Measurements from ENCODE around the gene ANKRD33B. TPM values are rescaled to one million over a fixed set of nuclear protein-coding genes. Genes with fewer than 3 reads are reported as not detected.
"Not testable (repeated sequence)": the region's sequence is repeated elsewhere in the genome, so short reads cannot be mapped to it uniquely, and the experiment has no call there.

ANKRD33B gene
- total RNA-seq, 1 donor from 2014 or later = 0.83 TPM

GRCh38 chr5:10548418-10549122 is 15.3 kb upstream of the ANKRD33B start:
- H3K27me3 Mint-ChIP-seq (ENCODE audit: unreplicated experiment) = peaks cover 25% of the 10 kb centered on the region
- no peak for TF ChIP-seq CTCF (IDR thresholded peaks at IDR 0.05)
- H3K9me3 Mint-ChIP-seq (ENCODE audit: unreplicated experiment) = no peaks in the 10 kb centered on the region
- DNase-seq (ENCODE audit: extremely low spot score, unreplicated experiment) = no peak
- H3K36me3 Mint-ChIP-seq (ENCODE audit: unreplicated experiment) = no peaks in the 10 kb centered on the region
- H3K4me1 Mint-ChIP-seq (ENCODE audit: unreplicated experiment) = peaks cover 30% of the 10 kb centered on the region
- H3K27ac Mint-ChIP-seq (ENCODE audit: unreplicated experiment) = no peak overlapping the region
- H3K4me3 Mint-ChIP-seq (ENCODE audit: unreplicated experiment) = no peak overlapping the region

GRCh38 chr5:10549123-10549514 is 14.8 kb upstream of the ANKRD33B start:
- not testable (repeated sequence) for H3K36me3 Mint-ChIP-seq (ENCODE audit: unreplicated experiment); DNase-seq (ENCODE audit: extremely low spot score, unreplicated experiment); H3K4me3 Mint-ChIP-seq (ENCODE audit: unreplicated experiment); H3K27ac Mint-ChIP-seq (ENCODE audit: unreplicated experiment); H3K9me3 Mint-ChIP-seq (ENCODE audit: unreplicated experiment)
- Mint-ChIP-seq H3K27me3 (ENCODE audit: unreplicated experiment) (peaks cover 24% of the 10 kb centered on the region), H3K4me1 (ENCODE audit: unreplicated experiment) (peaks cover 31% of the 10 kb centered on the region)

- H3K36me3 Mint-ChIP-seq (ENCODE audit: unreplicated experiment) = no peaks in the 10 kb centered on the region
- no peak for DNase-seq (ENCODE audit: extremely low spot score, unreplicated experiment)
- no peaks in the 10 kb centered on the region for H3K9me3 Mint-ChIP-seq (ENCODE audit: unreplicated experiment)
- TF ChIP-seq CTCF (IDR thresholded peaks at IDR 0.05) = no peak
- no peak overlapping the region for H3K4me3 Mint-ChIP-seq (ENCODE audit: unreplicated experiment)
- H3K27ac Mint-ChIP-seq (ENCODE audit: unreplicated experiment) = no peak overlapping the region
- peaks cover 15% of the 10 kb centered on the region for H3K27me3 Mint-ChIP-seq (ENCODE audit: unreplicated experiment)
- H3K4me1 Mint-ChIP-seq (ENCODE audit: unreplicated experiment) = peaks cover 40% of the 10 kb centered on the region
These were observed 13.5 kb upstream of the ANKRD33B start for GRCh38 chr5:10550222-10550995.

- Mint-ChIP-seq H3K4me3 (ENCODE audit: unreplicated experiment) (no peak overlapping the region), H3K9me3 (ENCODE audit: unreplicated experiment) (no peaks in the 10 kb centered on the region), H3K27ac (ENCODE audit: unreplicated experiment) (peak overlapping the region; percentile 58), H3K27me3 (ENCODE audit: unreplicated experiment) (peaks cover 7% of the 10 kb centered on the region), H3K4me1 (ENCODE audit: unreplicated experiment) (peaks cover 51% of the 10 kb centered on the region), H3K36me3 (ENCODE audit: unreplicated experiment) (no peaks in the 10 kb centered on the region)
- no peak for DNase-seq (ENCODE audit: extremely low spot score, unreplicated experiment)
- TF ChIP-seq CTCF (IDR thresholded peaks at IDR 0.05) = no peak
These were observed 12.1 kb upstream of the ANKRD33B start for GRCh38 chr5:10551782-10552138.

- no peak for DNase-seq (ENCODE audit: extremely low spot score, unreplicated experiment)
- peaks cover 2% of the 10 kb centered on the region for H3K27me3 Mint-ChIP-seq (ENCODE audit: unreplicated experiment)
- no peaks in the 10 kb centered on the region for H3K9me3 Mint-ChIP-seq (ENCODE audit: unreplicated experiment)
- peaks cover 58% of the 10 kb centered on the region for H3K4me1 Mint-ChIP-seq (ENCODE audit: unreplicated experiment)
- TF ChIP-seq CTCF (IDR thresholded peaks at IDR 0.05) = no peak
- H3K36me3 Mint-ChIP-seq (ENCODE audit: unreplicated experiment) = no peaks in the 10 kb centered on the region
- H3K27ac Mint-ChIP-seq (ENCODE audit: unreplicated experiment) = peak overlapping the region; percentile 14
- H3K4me3 Mint-ChIP-seq (ENCODE audit: unreplicated experiment) = no peak overlapping the region
These were observed 11.4 kb upstream of the ANKRD33B start for GRCh38 chr5:10552183-10553143.

All from osteocyte (in vitro differentiated cells).